ENCODE results near the gene FHOD3. TPM values are rescaled to one million over a fixed set of nuclear protein-coding genes. Genes with fewer than 3 reads are reported as not detected.

The FHOD3 gene
- total and polyA plus RNA-seq, 4 donors, result 0.57 to 1.3 (median 1.2) TPM; not detected in 1

GRCh38 chr18:36446059-36446458 is 148.5 kb downstream of the FHOD3 start (continued):
- TF ChIP-seq CTCF (IDR thresholded peaks at IDR 0.05; ENCODE audit: low read depth, low read length, missing input control), result no peak

- Histone ChIP-seq H3K9ac (ENCODE audit: low read depth in 1 of 2, low read length in 2 of 2) (no peak overlapping the region), H3K27me3 (ENCODE audit: control insufficient read depth in 4 of 4, insufficient read depth in 4 of 4, low read length in 3 of 4) (peaks cover 0 to 2% (median under 1%) of the 10 kb centered on the region in 4 donors), H3K36me3 (ENCODE audit: control insufficient read depth in 4 of 4, insufficient read depth in 3 of 4, low read depth in 1 of 4, low read length in 3 of 4) (no peaks in the 10 kb centered on the region), H3K27ac (ENCODE audit: low read depth in 1 of 2, low read length in 2 of 2) (no peak overlapping the region), H3K9me3 (ENCODE audit: control insufficient read depth in 4 of 4, low read length in 3 of 4) (no peaks in the 10 kb centered on the region), H3K4me1 (ENCODE audit: control insufficient read depth in 4 of 4, insufficient read depth in 4 of 4, low read length in 3 of 4) (no peaks in the 10 kb centered on the region), H3K4me3 (ENCODE audit: low read depth in 1 of 3, low read length in 3 of 3) (no peak overlapping the region)
- TF ChIP-seq HNF4G (IDR thresholded peaks at IDR 0.05) (no peak), REST (IDR thresholded peaks at IDR 0.05) (no peak), ZBTB33 (IDR thresholded peaks at IDR 0.05) (no peak), FOXA2 (IDR thresholded peaks at IDR 0.05) (no peak), EGR1 (IDR thresholded peaks at IDR 0.05; ENCODE audit: low read depth in 2 of 2) (no peak), YY1 (IDR thresholded peaks at IDR 0.05) (no peak), FOXA1 (IDR thresholded peaks at IDR 0.05) (no peak), HNF4A (conservative IDR thresholded peaks at IDR 0.05) (no peak), NR2F2 (IDR thresholded peaks at IDR 0.05) (no peak), SP1 (IDR thresholded peaks at IDR 0.05) (no peak), JUND (IDR thresholded peaks at IDR 0.05) (no peak), CTCF (IDR thresholded peaks at IDR 0.05; ENCODE audit: low read depth, low read length, missing input control) (no peak), TAF1 (conservative IDR thresholded peaks at IDR 0.05) (no peak), RAD21 (IDR thresholded peaks at IDR 0.05) (no peak), GABPA (IDR thresholded peaks at IDR 0.05 in 1 of 2, conservative IDR thresholded peaks at IDR 0.05 in 1 of 2) (no peak), ATF3 (IDR thresholded peaks at IDR 0.05) (no peak), MAX (IDR thresholded peaks at IDR 0.05) (no peak), RXRA (IDR thresholded peaks at IDR 0.05) (no peak)
- DNase-seq (ENCODE audit: low spot score), result no peak
- WGBS, result 75% methylated on average over 3 of the region's 3 CpGs
These were observed 151.1 kb downstream of the FHOD3 start for GRCh38 chr18:36448384-36449290.
